Fibroblast of pulmonary artery (primary cell): ENCODE data around the gene CORO6.
A peak's percentile ranks its signal among the peaks of the same experiment; 100 is the strongest.

Source experiments
- DNase-seq: peaks from one replicate; pipeline ENCODE4 v3.0.0-alpha.2; 2010; ENCODE audit warnings: low read depth
- H3K4me3 ChIP-seq: replicated peaks from 2 replicates; pipeline ENCODE4 v1.5.1; 2011; ENCODE audit warnings: low read depth, mild to moderate bottlenecking, control low read depth, low read length, moderate library complexity
- CTCF ChIP-seq: IDR thresholded peaks from 2 replicates; pipeline ENCODE4 v1.5.1; 2011; ENCODE audit warnings: mild to moderate bottlenecking, control low read depth, low read length, inconsistent platforms; ENCODE audit errors: missing control alignments

Gene CORO6

GRCh38 chr17:29640413-29640812, 17.7 kb upstream of the CORO6 start:
- no peak for TF ChIP-seq CTCF
- H3K4me3 ChIP-seq, result no peak overlapping the region

DNA sequence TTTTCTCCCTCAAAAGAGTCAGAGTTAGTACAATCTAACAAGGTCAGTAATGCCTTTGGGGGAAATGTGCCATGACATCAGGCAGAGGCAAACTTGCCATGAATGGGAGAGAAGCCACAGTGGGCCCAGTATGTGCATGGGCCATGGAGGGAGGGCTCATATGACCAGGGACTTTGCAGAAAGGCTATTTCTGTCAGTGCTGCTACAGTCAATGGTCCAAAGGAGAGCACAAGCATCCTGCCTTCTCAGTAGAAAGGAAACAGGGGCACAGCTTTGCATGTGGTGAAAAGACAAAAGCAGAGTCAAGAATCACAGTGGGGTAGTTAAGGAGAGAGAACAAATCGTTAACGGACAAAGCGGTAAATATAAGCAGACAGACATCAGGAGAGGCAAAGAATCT, 11.2 kb upstream of the CORO6 start:
- DNase-seq, result no peak
- TF ChIP-seq CTCF, result no peak
- H3K4me3 ChIP-seq, result no peak overlapping the region

More at GRCh38 chr17:29640413-29640812, 17.7 kb upstream of the CORO6 start:
- peak; percentile 64 for DNase-seq

- no peak overlapping the region for H3K4me3 ChIP-seq
- TF ChIP-seq CTCF, result no peak
- no peak for DNase-seq
Measured at GRCh38 chr17:29630630-29631193, 8.0 kb upstream of the CORO6 start.

- no peak for DNase-seq
- TF ChIP-seq CTCF, result no peak
- H3K4me3 ChIP-seq, result no peak overlapping the region
Measured at GRCh38 chr17:29629839-29630238, 7.1 kb upstream of the CORO6 start.

DNA sequence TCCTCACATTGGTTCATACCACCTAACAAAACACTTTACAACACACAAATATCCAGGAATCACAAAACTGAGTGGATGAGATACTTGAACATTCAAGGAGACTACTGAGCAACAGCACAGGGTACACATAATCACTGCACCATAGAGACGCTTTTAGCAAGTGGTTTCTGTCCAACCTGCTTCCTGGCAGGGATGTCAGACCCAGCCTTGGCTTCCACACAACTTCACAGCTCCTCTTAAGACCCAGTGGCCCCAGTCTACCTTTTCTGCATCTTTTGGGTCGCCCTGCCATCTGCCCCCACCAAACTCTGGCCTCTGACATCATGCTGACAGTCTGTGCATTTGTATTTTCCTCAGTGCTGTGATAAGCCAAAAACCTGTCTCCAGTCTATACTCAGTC, 5.9 kb upstream of the CORO6 start:
- H3K4me3 ChIP-seq, result no peak overlapping the region
- no peak for DNase-seq
- TF ChIP-seq CTCF, result no peak

DNA sequence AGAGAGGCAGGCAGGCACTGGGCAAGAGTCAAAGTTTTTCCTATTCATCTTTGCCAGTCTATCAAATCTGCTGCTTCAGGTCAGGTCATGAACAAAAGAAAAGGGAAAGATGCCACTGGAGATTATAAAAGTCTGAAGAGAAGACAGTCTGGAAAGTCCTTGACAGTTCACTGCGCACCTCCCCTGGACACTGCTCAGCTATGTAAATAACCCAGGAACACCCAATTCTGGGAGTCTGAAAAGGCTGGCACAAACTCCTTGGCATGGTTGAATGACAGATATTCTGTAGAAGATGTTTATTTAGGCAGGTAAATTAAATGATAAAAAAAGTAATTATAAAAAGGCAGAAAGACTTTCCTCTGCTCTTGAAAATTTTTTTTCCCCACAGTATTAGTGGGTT, 5.2 kb upstream of the CORO6 start:
- H3K4me3 ChIP-seq, result no peak overlapping the region
- no peak for DNase-seq
- no peak for TF ChIP-seq CTCF

GRCh38 chr17:29625037-29625750, 2.5 kb upstream of the CORO6 start:
- H3K4me3 ChIP-seq, result no peak overlapping the region
- no peak for TF ChIP-seq CTCF
- DNase-seq, result no peak
